ENCODE measurements around the gene NOTCH2. TPM values are rescaled to one million over a fixed set of nuclear protein-coding genes. Genes with fewer than 3 reads are reported as not detected.

NOTCH2 gene
- total and polyA plus RNA-seq, 9 of the 15 experiments (the other 6 are each of a cell fraction or from before 2014, with no cell fraction given) = 0.04 to 1.2 (median 0.28) TPM; not detected in 1

- TF ChIP-seq ZNF395 (CRISPR knock-in tag; IDR thresholded peaks at IDR 0.05) = no peak
- TF ChIP-seq XRCC3 (IDR thresholded peaks at IDR 0.05) = no peak
- no peak for TF ChIP-seq ZNF41 (CRISPR knock-in tag; conservative IDR thresholded peaks at IDR 0.05)
- no peak for TF ChIP-seq MXD1 (CRISPR knock-in tag; IDR thresholded peaks at IDR 0.05; ENCODE audit: borderline replicate concordance, poor library complexity, severe bottlenecking)
These were observed 95.4 kb downstream of the NOTCH2 start (continued) for GRCh38 chr1:119974013-119974412.

GRCh38 chr1:119971710-119972570, 97.5 kb downstream of the NOTCH2 start:
- no TSS peak for BruUV-seq (replicated peaks)
- CTCF ChIA-PET (ENCODE audit: low intra/inter-chr PET ratio) = no interaction called here
- FAIRE-seq = no peak

More at GRCh38 chr1:119971710-119972570, 97.5 kb downstream of the NOTCH2 start:
- ATAC-seq = no peak
- Histone ChIP-seq H4K20me1 (replicated peaks; ENCODE audit: control insufficient read depth, insufficient read depth, low read length) (no peaks in the 10 kb centered on the region; the same call in 1 of the 2 replicates), H3K79me2 (ENCODE audit: control insufficient read depth, insufficient read depth, low read length) (no peaks in the 10 kb centered on the region), H3K4me2 (ENCODE audit: insufficient read depth, low read length) (no peak overlapping the region), H3K4me1 (replicated peaks in 1 of 2; ENCODE audit: control insufficient read depth in 2 of 2, insufficient read depth in 2 of 2, low read length in 2 of 2) (no peaks in the 10 kb centered on the region), H3K27ac (ENCODE audit: extremely low read depth, low read depth, low read length) (no peak overlapping the region), H3K27me3 (ENCODE audit: control insufficient read depth in 2 of 2, insufficient read depth in 2 of 2, low read length in 2 of 2) (peaks cover 0 to 3% of the 10 kb centered on the region in 2 experiments; a peak in 2 of 5 replicates), H2AFZ (ENCODE audit: low read depth, low read length) (no peak overlapping the region), H3K9ac (ENCODE audit: insufficient read depth in 1 of 2, low read depth in 2 of 2, low read length in 2 of 2) (no peak overlapping the region), H3K9me3 (replicated peaks; ENCODE audit: control insufficient read depth, insufficient read depth, low read depth, low read length) (no peaks in the 10 kb centered on the region), H3K4me3 (no peak overlapping the region), H3K36me3 (ENCODE audit: control insufficient read depth, insufficient read depth, low read length) (no peaks in the 10 kb centered on the region), H3K9me1 (ENCODE audit: control insufficient read depth, insufficient read depth, low read length) (no peaks in the 10 kb centered on the region)
- in situ Hi-C loops (cut with MboI) (loop anchor here (25.0 kb wide), 1 partner anchor 165 kb away; no protein-coding TSS in a partner anchor), intact Hi-C loops (cut with micrococcal nuclease) (loop anchor here (10.0 kb wide), 1 partner anchor 47 kb away; no protein-coding TSS in a partner anchor)
- WGBS (ENCODE audit: insufficient coverage, low coverage, missing lambda C conversion rate) = 0% methylated on average over 3 of the region's 4 CpGs
- TF ChIP-seq ZNF316 (IDR thresholded peaks at IDR 0.05) = peak; percentile 53
- no peak for TF ChIP-seq ZFX (CRISPR knock-in tag; IDR thresholded peaks at IDR 0.05)
- no peak for DNase-seq (ENCODE audit: extremely low read depth in 1 of 4, low spot score in 3 of 4)
- POLR2A ChIA-PET = no interaction called here

Measured in K562 (cell line).